Gastrocnemius medialis (tissue), 4 donors: ENCODE results near the gene XYLT1.

Experiments
- CTCF ChIP-seq, 5 experiments: fragments of 450-650 bp in 3 of 5; fragments of 200-600 bp in 2 of 5; sonication (generic) in 2 of 5; IDR thresholded peaks in 4 of 5; conservative IDR thresholded peaks in 1 of 5; 1 replicate in 4 of 5; 2 replicates in 1 of 5; pipeline ENCODE4 v1.5.1; 2016 to 2019; ENCODE audit warnings: antibody characterized with exemption in 5 of 5, mild to moderate bottlenecking in 3 of 5, moderate library complexity in 3 of 5
- POLR2A ChIP-seq, 2 donors: fragments of 450-650 bp; IDR thresholded peaks; one replicate each; pipeline ENCODE4 v1.6.1; 2017; ENCODE audit warnings: antibody characterized with exemption in 2 of 2, mild to moderate bottlenecking in 2 of 2, moderate library complexity in 2 of 2

- TF ChIP-seq CTCF (IDR thresholded peaks at IDR 0.05 in 4 of 5, conservative IDR thresholded peaks at IDR 0.05 in 1 of 5) (no peak), POLR2A (IDR thresholded peaks at IDR 0.05) (no peak)
Measured at GRCh38 chr16:17459903-17460521, 10.7 kb downstream of the XYLT1 start.
